Activated T-helper 17 cell treated with anti-CD3 and anti-CD28 coated beads, Interleukin-2, amount 50 U/mL, for 72 hours (primary cell): ENCODE data around the gene BCAS3. TPM values are rescaled to one million over a fixed set of nuclear protein-coding genes. Genes with fewer than 3 reads are reported as not detected.

Experiments used
- ATAC-seq: fragments of 150-1000 bp; cut with Tn5 transposase; replicated peaks from 2 replicates; pipeline ENCODE4 v1.10.0; 2021; ENCODE audit warnings: mild to moderate bottlenecking, moderate library complexity
- H3K27ac Mint-ChIP-seq: one replicate; pipeline ENCODE4 v1.8.0; 2022; ENCODE audit warnings: mixed read lengths
- H3K27me3 Mint-ChIP-seq: one replicate; pipeline ENCODE4 v1.8.0; 2022; ENCODE audit warnings: mixed read lengths
- H3K36me3 Mint-ChIP-seq: one replicate; pipeline ENCODE4 v1.8.0; 2022; ENCODE audit warnings: low read depth, mild to moderate bottlenecking, mixed read lengths
- H3K4me1 Mint-ChIP-seq: one replicate; pipeline ENCODE4 v1.8.0; 2022; ENCODE audit warnings: mixed read lengths
- H3K4me3 Mint-ChIP-seq: one replicate; pipeline ENCODE4 v1.8.0; 2022; ENCODE audit warnings: mild to moderate bottlenecking, mixed read lengths
- H3K9me3 Mint-ChIP-seq: one replicate; pipeline ENCODE4 v1.8.0; 2022; ENCODE audit warnings: mixed read lengths
- total RNA-seq, 2 donors: library from RNA; stranded (reverse); gene quantifications; one replicate each; pipeline ENCODE4 v1.2.3, GENCODE V29; 2022

The BCAS3 gene
- total RNA-seq, 2 donors from 2014 or later, result 11.6 to 15.0 TPM

- Mint-ChIP-seq H3K27me3 (no peaks in the 10 kb centered on the region), H3K4me1 (no peaks in the 10 kb centered on the region), H3K27ac (no peak overlapping the region), H3K36me3 (no peaks in the 10 kb centered on the region), H3K9me3 (no peaks in the 10 kb centered on the region), H3K4me3 (no peak overlapping the region)
- ATAC-seq, result no peak
Measured at GRCh38 chr17:61383689-61384201, 706.1 kb downstream of the BCAS3 start.

- Mint-ChIP-seq H3K4me1 (peaks cover 3% of the 10 kb centered on the region), H3K27ac (no peak overlapping the region), H3K4me3 (no peak overlapping the region), H3K27me3 (no peaks in the 10 kb centered on the region), H3K9me3 (no peaks in the 10 kb centered on the region), H3K36me3 (no peaks in the 10 kb centered on the region)
- ATAC-seq, result no peak
Measured at GRCh38 chr17:61384354-61384691, 706.7 kb downstream of the BCAS3 start.

- peaks cover 3% of the 10 kb centered on the region for H3K4me1 Mint-ChIP-seq
- H3K27me3 Mint-ChIP-seq, result no peaks in the 10 kb centered on the region
- no peaks in the 10 kb centered on the region for H3K36me3 Mint-ChIP-seq
- no peak overlapping the region for H3K4me3 Mint-ChIP-seq
- H3K27ac Mint-ChIP-seq, result no peak overlapping the region
- ATAC-seq, result no peak
- H3K9me3 Mint-ChIP-seq, result no peaks in the 10 kb centered on the region
Measured at GRCh38 chr17:61384692-61385576, 707.3 kb downstream of the BCAS3 start.

- no peak for ATAC-seq
- no peaks in the 10 kb centered on the region for H3K27me3 Mint-ChIP-seq
- no peaks in the 10 kb centered on the region for H3K9me3 Mint-ChIP-seq
- H3K36me3 Mint-ChIP-seq, result no peaks in the 10 kb centered on the region
- H3K27ac Mint-ChIP-seq, result no peak overlapping the region
- peaks cover 3% of the 10 kb centered on the region for H3K4me1 Mint-ChIP-seq
- no peak overlapping the region for H3K4me3 Mint-ChIP-seq
Measured at GRCh38 chr17:61385577-61386236, 708.1 kb downstream of the BCAS3 start.

GRCh38 chr17:61386251-61386650, 708.6 kb downstream of the BCAS3 start:
- ATAC-seq, result no peak
- Mint-ChIP-seq H3K27me3 (no peaks in the 10 kb centered on the region), H3K27ac (no peak overlapping the region), H3K9me3 (no peaks in the 10 kb centered on the region), H3K4me3 (no peak overlapping the region), H3K36me3 (no peaks in the 10 kb centered on the region), H3K4me1 (peaks cover 3% of the 10 kb centered on the region)

GRCh38 chr17:61387011-61387410, 709.4 kb downstream of the BCAS3 start:
- no peak for ATAC-seq
- H3K9me3 Mint-ChIP-seq, result no peaks in the 10 kb centered on the region
- H3K27ac Mint-ChIP-seq, result no peak overlapping the region
- H3K36me3 Mint-ChIP-seq, result no peaks in the 10 kb centered on the region
- H3K27me3 Mint-ChIP-seq, result no peaks in the 10 kb centered on the region
- no peak overlapping the region for H3K4me3 Mint-ChIP-seq
- H3K4me1 Mint-ChIP-seq, result peaks cover 3% of the 10 kb centered on the region

GRCh38 chr17:61387511-61388305, 710.1 kb downstream of the BCAS3 start:
- H3K4me3 Mint-ChIP-seq, result no peak overlapping the region
- peaks cover 3% of the 10 kb centered on the region for H3K4me1 Mint-ChIP-seq
- H3K27ac Mint-ChIP-seq, result no peak overlapping the region
- no peak for ATAC-seq
- no peaks in the 10 kb centered on the region for H3K36me3 Mint-ChIP-seq
- no peaks in the 10 kb centered on the region for H3K27me3 Mint-ChIP-seq
- no peaks in the 10 kb centered on the region for H3K9me3 Mint-ChIP-seq

GRCh38 chr17:61388561-61389356, 711.1 kb downstream of the BCAS3 start:
- ATAC-seq, result no peak
- Mint-ChIP-seq H3K36me3 (no peaks in the 10 kb centered on the region), H3K27ac (no peak overlapping the region), H3K4me1 (peaks cover 3% of the 10 kb centered on the region), H3K4me3 (no peak overlapping the region), H3K27me3 (no peaks in the 10 kb centered on the region), H3K9me3 (no peaks in the 10 kb centered on the region)

- Mint-ChIP-seq H3K27ac (no peak overlapping the region), H3K4me3 (no peak overlapping the region), H3K4me1 (peaks cover 3% of the 10 kb centered on the region), H3K36me3 (no peaks in the 10 kb centered on the region), H3K27me3 (no peaks in the 10 kb centered on the region), H3K9me3 (no peaks in the 10 kb centered on the region)
- ATAC-seq, result peak; percentile 54
Measured at GRCh38 chr17:61389670-61390478, 712.2 kb downstream of the BCAS3 start.

- Mint-ChIP-seq H3K27me3 (peaks cover 5% of the 10 kb centered on the region), H3K27ac (no peak overlapping the region), H3K9me3 (no peaks in the 10 kb centered on the region), H3K4me1 (peaks cover 3% of the 10 kb centered on the region), H3K4me3 (no peak overlapping the region), H3K36me3 (no peaks in the 10 kb centered on the region)
- no peak for ATAC-seq
Measured at GRCh38 chr17:61390479-61390791, 712.8 kb downstream of the BCAS3 start.

GRCh38 chr17:61391595-61392291, 714.1 kb downstream of the BCAS3 start:
- Mint-ChIP-seq H3K4me1 (peaks cover 3% of the 10 kb centered on the region), H3K27ac (no peak overlapping the region), H3K4me3 (no peak overlapping the region), H3K27me3 (peaks cover 11% of the 10 kb centered on the region), H3K36me3 (no peaks in the 10 kb centered on the region), H3K9me3 (no peaks in the 10 kb centered on the region)
- ATAC-seq, result no peak

- peaks cover 11% of the 10 kb centered on the region for H3K27me3 Mint-ChIP-seq
Measured at GRCh38 chr17:61392679-61393078, 715.0 kb downstream of the BCAS3 start.

GRCh38 chr17:61393550-61393903, 715.9 kb downstream of the BCAS3 start:
- ATAC-seq, result no peak
- Mint-ChIP-seq H3K4me3 (no peak overlapping the region), H3K27me3 (peaks cover 19% of the 10 kb centered on the region), H3K9me3 (no peaks in the 10 kb centered on the region), H3K4me1 (peaks cover 5% of the 10 kb centered on the region), H3K36me3 (peaks cover 4% of the 10 kb centered on the region), H3K27ac (no peak overlapping the region)

More at GRCh38 chr17:61392679-61393078, 715.0 kb downstream of the BCAS3 start:
- Mint-ChIP-seq H3K36me3 (no peaks in the 10 kb centered on the region), H3K27ac (no peak overlapping the region), H3K9me3 (no peaks in the 10 kb centered on the region), H3K4me3 (no peak overlapping the region), H3K4me1 (peaks cover 3% of the 10 kb centered on the region)
- no peak for ATAC-seq
